ENCODE results near the gene CX3CR1. TPM values are rescaled to one million over a fixed set of nuclear protein-coding genes. Genes with fewer than 3 reads are reported as not detected.

CX3CR1 gene
- total and polyA plus RNA-seq, 9 of the 15 experiments (the other 6 are each of a cell fraction or from before 2014, with no cell fraction given), result 0.03 to 0.21 TPM; not detected in 7

DNA sequence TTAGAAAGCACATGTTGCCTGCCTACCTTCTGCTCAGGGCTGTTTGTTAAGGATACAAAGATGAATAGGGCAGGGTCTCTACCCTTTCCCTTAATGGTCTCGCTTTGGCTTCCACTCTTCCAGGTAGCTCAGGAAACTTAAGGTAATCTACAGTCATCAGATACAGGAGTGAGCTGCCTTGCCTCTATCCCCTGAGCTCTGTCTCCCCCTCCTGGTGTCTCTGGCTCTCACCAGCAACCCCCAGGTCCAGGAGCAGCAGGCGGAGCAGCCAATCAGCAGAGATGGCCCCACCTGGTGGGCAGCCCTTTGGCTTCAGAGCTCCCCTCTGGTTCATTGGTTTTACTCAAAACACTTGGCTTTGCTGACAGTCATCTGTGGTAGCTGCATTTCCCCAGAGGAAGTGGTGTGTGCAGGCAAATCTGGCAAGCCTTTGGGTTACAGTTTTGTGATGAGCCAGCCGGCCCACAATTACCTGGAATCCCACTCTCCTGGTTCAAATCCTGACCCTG, 8.5 kb upstream of the CX3CR1 start (continued):
- no peak for TF ChIP-seq ZNF551 (CRISPR knock-in tag; IDR thresholded peaks at IDR 0.05)
- TF ChIP-seq IRF1 (CRISPR knock-in tag; IDR thresholded peaks at IDR 0.05; ENCODE audit: borderline replicate concordance), result no peak
- TF ChIP-seq GATAD2A (IDR thresholded peaks at IDR 0.05), result no peak
- TF ChIP-seq, protein P1, sequence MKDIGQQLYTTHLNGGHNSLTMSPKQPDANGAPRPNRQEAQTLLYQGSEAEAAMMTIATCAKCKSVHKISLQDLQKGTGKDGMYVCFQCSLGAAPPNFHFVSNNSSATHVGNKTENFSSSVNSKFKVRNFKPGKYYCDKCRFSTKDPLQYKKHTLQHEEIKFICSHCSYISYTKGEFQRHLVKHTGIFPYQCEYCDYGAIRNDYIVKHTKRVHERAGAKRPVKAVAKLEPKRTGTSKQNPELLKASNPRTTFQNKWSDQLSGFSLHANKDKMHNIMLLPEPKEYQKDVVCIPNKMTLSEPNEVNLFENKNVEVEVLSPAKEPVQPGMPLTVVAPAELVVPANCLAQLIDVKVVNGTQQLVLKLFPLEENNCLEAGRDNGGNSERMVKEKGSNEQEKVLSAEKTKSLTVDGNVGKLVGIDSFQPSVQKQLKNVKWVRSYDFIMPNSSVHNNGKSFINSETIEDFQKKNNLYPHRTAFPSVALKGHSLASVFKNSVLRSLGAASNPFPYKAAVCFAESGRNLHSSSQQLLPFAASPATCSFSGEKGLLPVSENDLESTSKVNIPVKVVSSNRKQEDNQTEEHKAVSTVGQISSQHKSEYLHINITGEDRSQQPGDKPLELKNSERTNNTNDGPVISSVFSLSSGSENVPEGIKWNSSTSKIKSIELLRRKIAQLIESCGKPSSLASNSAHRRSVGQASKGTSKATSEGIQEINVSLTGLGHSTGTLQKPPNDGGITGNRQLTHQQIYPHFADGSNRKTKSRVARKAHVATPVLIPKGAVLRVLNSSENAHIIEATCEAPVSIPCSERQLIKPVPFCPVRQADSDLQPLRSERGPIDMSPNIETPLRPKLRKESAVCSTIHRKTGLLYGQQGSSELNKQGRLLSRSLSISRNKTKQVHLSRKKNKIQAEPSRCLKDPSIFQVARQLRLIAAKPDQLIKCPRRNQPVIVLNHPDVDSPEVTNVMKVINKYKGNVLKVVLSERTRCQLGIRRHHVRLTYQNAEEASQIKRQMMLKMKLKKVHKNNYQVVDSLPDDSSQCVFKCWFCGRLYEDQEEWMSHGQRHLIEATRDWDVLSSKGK (CRISPR knock-in tag; IDR thresholded peaks at IDR 0.05), result no peak
- no peak for TF ChIP-seq MTF1 (CRISPR knock-in tag; IDR thresholded peaks at IDR 0.05; ENCODE audit: borderline replicate concordance)
- TF ChIP-seq BACH1 (tag; IDR thresholded peaks at IDR 0.05), result no peak
- TF ChIP-seq, protein P2, sequence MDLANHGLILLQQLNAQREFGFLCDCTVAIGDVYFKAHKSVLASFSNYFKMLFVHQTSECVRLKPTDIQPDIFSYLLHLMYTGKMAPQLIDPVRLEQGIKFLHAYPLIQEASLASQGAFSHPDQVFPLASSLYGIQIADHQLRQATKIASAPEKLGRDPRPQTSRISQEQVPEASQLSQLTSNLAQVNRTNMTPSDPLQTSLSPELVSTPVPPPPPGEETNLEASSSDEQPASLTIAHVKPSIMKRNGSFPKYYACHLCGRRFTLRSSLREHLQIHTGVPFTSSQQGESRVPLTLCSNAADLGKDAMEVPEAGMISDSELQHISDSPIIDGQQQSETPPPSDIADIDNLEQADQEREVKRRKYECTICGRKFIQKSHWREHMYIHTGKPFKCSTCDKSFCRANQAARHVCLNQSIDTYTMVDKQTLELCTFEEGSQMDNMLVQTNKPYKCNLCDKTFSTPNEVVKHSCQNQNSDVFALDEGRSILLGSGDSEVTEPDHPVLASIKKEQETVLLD (IDR thresholded peaks at IDR 0.05), result no peak
- TF ChIP-seq, protein P3, sequence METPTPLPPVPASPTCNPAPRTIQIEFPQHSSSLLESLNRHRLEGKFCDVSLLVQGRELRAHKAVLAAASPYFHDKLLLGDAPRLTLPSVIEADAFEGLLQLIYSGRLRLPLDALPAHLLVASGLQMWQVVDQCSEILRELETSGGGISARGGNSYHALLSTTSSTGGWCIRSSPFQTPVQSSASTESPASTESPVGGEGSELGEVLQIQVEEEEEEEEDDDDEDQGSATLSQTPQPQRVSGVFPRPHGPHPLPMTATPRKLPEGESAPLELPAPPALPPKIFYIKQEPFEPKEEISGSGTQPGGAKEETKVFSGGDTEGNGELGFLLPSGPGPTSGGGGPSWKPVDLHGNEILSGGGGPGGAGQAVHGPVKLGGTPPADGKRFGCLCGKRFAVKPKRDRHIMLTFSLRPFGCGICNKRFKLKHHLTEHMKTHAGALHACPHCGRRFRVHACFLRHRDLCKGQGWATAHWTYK (CRISPR knock-in tag; IDR thresholded peaks at IDR 0.05), result no peak
- no peak for TF ChIP-seq HIVEP1 (CRISPR knock-in tag; IDR thresholded peaks at IDR 0.05)
- no peak for TF ChIP-seq ZNF830 (CRISPR knock-in tag; IDR thresholded peaks at IDR 0.05)
- peak; percentile 49; the same call in 1 of the 2 replicates for TF ChIP-seq ATF7 (IDR thresholded peaks at IDR 0.05)
- no peak for TF ChIP-seq ZNF77 (CRISPR knock-in tag; IDR thresholded peaks at IDR 0.05)
- no peak for TF ChIP-seq CBX2 (IDR thresholded peaks at IDR 0.05; ENCODE audit: insufficient read depth, low read length, poor library complexity, severe bottlenecking)
- TF ChIP-seq PTRF (tag; IDR thresholded peaks at IDR 0.05), result no peak
- TF ChIP-seq NCOA2 (IDR thresholded peaks at IDR 0.05; ENCODE audit: partially characterized antibody in 2 of 2), result no peak
- no peak for TF ChIP-seq HEY1 (CRISPR knock-in tag; IDR thresholded peaks at IDR 0.05; ENCODE audit: borderline replicate concordance)
- TF ChIP-seq FOSL1 (tag; conservative IDR thresholded peaks at IDR 0.05), result no peak
- no peak for TF ChIP-seq EZH2 (IDR thresholded peaks at IDR 0.05; ENCODE audit: borderline replicate concordance, low read depth, low read length)
- no peak for TF ChIP-seq ZNF143 (CRISPR knock-in tag; IDR thresholded peaks at IDR 0.05)
- TF ChIP-seq JUND (IDR thresholded peaks at IDR 0.05; ENCODE audit: borderline replicate concordance, low read depth, low read length), result peak; percentile 67; the same call in 1 of the 2 replicates
- TF ChIP-seq JUND (tag; IDR thresholded peaks at IDR 0.05; ENCODE audit: borderline replicate concordance, low read depth, low read length), result peak; percentile 56; the same call in 1 of the 3 replicates
- TF ChIP-seq MYC (IDR thresholded peaks at IDR 0.05; ENCODE audit: low read depth, low read length), result peak; percentile 67; the same call in 1 of the 2 replicates
- no peak for TF ChIP-seq MYC (CRISPR knock-in tag; IDR thresholded peaks at IDR 0.05; ENCODE audit: borderline replicate concordance, low read depth)
- no peak for TF ChIP-seq PHF21A (IDR thresholded peaks at IDR 0.05; ENCODE audit: borderline replicate concordance, low read depth)
